Progenitor cell of endocrine pancreas (in vitro differentiated cells): ENCODE results near the gene RCE1. TPM values are rescaled to one million over a fixed set of nuclear protein-coding genes. Genes with fewer than 3 reads are reported as not detected.
A peak's percentile ranks its signal among the peaks of the same experiment; 100 is the strongest.

Source experiments
- DNase-seq: peaks from one replicate; pipeline ENCODE4 v3.0.0; 2021; ENCODE audit warnings: low spot score; ENCODE audit not compliant: unreplicated experiment
- H3K27ac Mint-ChIP-seq: 2 replicates; pipeline ENCODE4 v1.8.0; 2021; ENCODE audit warnings: mild to moderate bottlenecking, moderate library complexity, mixed read lengths
- H3K27me3 Mint-ChIP-seq: 2 replicates; pipeline ENCODE4 v1.8.0; 2021; ENCODE audit warnings: mixed read lengths
- H3K36me3 Mint-ChIP-seq: 2 replicates; pipeline ENCODE4 v1.8.0; 2022; ENCODE audit warnings: mixed read lengths; ENCODE audit not compliant: insufficient read depth
- H3K4me1 Mint-ChIP-seq: 2 replicates; pipeline ENCODE4 v1.8.0; 2021; ENCODE audit warnings: low read depth, mixed read lengths
- H3K4me3 Mint-ChIP-seq: 2 replicates; pipeline ENCODE4 v1.8.0; 2021; ENCODE audit warnings: low read depth, mild to moderate bottlenecking, moderate library complexity, mixed read lengths
- H3K9me3 Mint-ChIP-seq: 2 replicates; pipeline ENCODE4 v1.8.0; 2021; ENCODE audit warnings: low read depth, mixed read lengths
- total RNA-seq: library from RNA; stranded (reverse); gene quantifications from 2 replicates; pipeline ENCODE4 v1.2.1, GENCODE V29; 2021
- TF ChIP-seq, protein P1 (sequence below): fragments of 200-600 bp; sonication (generic); IDR thresholded peaks from one replicate; pipeline ENCODE4 v1.5.0; 2021; ENCODE audit warnings: antibody characterized with exemption, mild to moderate bottlenecking; ENCODE audit not compliant: unreplicated experiment

The RCE1 gene
- total RNA-seq, 1 donor from 2014 or later = 33.3 TPM

DNA sequence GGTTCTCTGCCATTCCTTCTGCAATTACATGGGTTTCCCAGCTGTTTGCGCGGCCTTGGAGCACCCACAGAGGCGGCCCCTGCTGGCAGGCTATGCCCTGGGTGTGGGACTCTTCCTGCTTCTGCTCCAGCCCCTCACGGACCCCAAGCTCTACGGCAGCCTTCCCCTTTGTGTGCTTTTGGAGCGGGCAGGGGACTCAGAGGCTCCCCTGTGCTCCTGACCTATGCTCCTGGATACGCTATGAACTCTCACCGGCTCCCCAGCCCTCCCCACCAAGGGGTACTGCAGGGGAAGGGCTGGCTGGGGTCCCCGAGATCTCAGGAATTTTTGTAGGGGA is 2.6 kb downstream of the RCE1 start:
- peak overlapping the region; percentile 31 for H3K4me3 Mint-ChIP-seq
- TF ChIP-seq, protein P1, sequence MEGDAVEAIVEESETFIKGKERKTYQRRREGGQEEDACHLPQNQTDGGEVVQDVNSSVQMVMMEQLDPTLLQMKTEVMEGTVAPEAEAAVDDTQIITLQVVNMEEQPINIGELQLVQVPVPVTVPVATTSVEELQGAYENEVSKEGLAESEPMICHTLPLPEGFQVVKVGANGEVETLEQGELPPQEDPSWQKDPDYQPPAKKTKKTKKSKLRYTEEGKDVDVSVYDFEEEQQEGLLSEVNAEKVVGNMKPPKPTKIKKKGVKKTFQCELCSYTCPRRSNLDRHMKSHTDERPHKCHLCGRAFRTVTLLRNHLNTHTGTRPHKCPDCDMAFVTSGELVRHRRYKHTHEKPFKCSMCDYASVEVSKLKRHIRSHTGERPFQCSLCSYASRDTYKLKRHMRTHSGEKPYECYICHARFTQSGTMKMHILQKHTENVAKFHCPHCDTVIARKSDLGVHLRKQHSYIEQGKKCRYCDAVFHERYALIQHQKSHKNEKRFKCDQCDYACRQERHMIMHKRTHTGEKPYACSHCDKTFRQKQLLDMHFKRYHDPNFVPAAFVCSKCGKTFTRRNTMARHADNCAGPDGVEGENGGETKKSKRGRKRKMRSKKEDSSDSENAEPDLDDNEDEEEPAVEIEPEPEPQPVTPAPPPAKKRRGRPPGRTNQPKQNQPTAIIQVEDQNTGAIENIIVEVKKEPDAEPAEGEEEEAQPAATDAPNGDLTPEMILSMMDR = no peak
- H3K27ac Mint-ChIP-seq = no peak overlapping the region

DNA sequence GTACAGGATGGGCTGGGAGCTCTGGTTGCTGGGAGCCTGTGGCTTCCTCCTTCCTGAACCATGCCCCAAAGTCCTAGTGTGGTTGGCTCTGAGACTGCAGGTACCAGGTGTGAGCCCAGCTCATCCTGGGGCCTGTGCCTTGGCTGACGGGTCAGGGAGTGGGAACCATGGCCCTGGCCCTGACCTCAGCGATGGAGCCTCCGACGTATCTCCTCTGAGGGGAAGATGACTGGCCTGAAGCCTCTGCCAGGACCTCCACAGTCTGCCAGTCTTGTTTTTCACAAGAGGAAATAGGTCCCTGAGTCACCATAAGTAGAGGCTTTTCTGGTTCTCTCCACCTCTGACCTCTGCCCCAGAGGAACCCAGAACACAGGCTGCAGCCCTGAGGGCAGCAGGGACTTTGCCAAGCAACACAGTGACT is 3.4 kb downstream of the RCE1 start:
- no peaks in the 10 kb centered on the region for H3K27me3 Mint-ChIP-seq
- TF ChIP-seq, protein P1 = no peak
- no peak overlapping the region for H3K4me3 Mint-ChIP-seq
- H3K4me1 Mint-ChIP-seq = peaks cover 15% of the 10 kb centered on the region
- DNase-seq = no peak
- no peaks in the 10 kb centered on the region for H3K9me3 Mint-ChIP-seq
- H3K27ac Mint-ChIP-seq = no peak overlapping the region
- peaks cover 2% of the 10 kb centered on the region for H3K36me3 Mint-ChIP-seq

More for the DNA sequence above, 2.6 kb downstream of the RCE1 start:
- DNase-seq = no peak
- H3K4me1 Mint-ChIP-seq = peaks cover 15% of the 10 kb centered on the region
- peaks cover 2% of the 10 kb centered on the region for H3K36me3 Mint-ChIP-seq
- H3K27me3 Mint-ChIP-seq = no peaks in the 10 kb centered on the region
- no peaks in the 10 kb centered on the region for H3K9me3 Mint-ChIP-seq

DNA sequence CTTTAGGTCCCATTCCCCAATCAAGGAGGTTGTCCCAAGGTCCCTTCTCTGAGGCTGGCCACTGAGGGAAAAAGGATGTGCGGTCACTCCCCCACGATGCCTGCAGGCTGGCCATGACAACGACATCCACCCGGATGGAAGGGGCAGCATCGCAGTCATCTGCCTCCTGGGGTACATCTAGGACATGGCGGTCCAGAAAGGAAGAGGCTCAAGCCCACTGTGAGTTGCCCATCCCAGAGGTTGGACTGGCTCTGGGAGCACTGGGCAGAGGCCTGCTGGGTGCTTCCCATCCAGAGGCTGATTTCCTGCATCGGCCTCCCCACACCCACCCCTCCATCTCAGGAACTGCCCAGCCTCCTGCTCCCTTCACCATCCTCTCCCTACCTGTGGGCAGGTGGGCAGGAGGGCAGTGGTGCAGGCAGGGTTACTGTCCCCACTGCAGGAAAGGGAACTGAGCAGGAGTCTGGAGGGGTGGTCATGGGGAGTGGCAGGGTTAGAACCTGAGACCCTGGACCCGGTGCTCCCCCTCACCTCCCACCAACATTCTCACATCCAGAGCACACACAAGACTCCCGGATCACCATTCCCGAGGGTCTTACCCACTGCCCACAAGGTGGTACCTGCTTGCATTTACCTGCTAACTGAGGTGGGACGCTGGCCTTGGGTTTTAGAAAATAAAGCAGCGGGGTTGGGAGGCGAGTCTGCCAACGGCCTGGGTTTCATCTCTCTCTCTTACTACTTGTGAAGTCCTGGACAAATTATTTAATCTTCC is 4.4 kb downstream of the RCE1 start:
- H3K4me3 Mint-ChIP-seq = no peak overlapping the region
- TF ChIP-seq, protein P1 = no peak
- DNase-seq = no peak
- H3K4me1 Mint-ChIP-seq = peaks cover 6% of the 10 kb centered on the region
- H3K9me3 Mint-ChIP-seq = no peaks in the 10 kb centered on the region
- H3K36me3 Mint-ChIP-seq = peaks cover 2% of the 10 kb centered on the region
- no peak overlapping the region for H3K27ac Mint-ChIP-seq
- no peaks in the 10 kb centered on the region for H3K27me3 Mint-ChIP-seq

DNA sequence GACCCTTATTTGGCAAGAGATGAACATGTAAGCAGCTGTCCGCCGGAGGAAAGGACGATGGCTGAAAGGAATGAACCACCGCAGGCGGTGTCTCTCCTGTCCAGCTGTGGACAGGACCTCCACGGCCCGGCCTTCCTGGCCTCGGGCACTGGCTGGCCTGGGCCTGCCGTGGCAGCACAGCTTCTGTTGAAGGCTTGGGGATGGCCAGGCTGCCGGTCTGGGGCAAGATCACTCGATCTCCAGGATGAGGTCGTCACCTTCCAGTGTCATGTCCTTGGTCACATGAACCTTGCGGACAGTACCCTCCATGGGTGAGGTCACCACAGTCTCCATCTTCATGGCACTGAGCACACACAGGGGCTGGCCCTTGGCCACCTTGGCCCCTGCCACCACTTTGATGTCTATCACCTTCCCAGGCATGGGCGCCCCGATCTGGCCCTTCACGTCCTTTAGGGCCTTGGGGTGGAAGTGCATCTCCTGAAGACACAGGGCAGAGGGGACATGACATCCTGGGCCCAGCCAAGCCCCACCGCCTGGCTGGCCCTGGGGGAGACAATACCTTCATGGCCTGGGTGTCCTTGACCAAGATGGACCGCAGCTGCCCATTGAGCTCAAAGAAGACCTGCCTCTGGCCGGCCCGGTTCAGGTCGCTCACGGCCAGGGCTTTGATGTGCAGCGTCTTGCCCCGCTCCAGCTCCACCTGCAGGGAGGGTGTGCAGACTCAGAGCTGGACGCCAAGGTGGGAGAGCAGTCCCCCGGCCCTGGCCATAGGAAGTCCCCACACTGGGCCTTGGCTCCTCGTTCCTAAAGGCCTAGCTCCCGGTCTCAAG is 5.6 kb downstream of the RCE1 start:
- TF ChIP-seq, protein P1 = no peak
- DNase-seq = no peak
- Mint-ChIP-seq H3K9me3 (no peaks in the 10 kb centered on the region), H3K27me3 (no peaks in the 10 kb centered on the region), H3K36me3 (peaks cover 2% of the 10 kb centered on the region), H3K4me3 (no peak overlapping the region), H3K4me1 (peaks cover 5% of the 10 kb centered on the region), H3K27ac (no peak overlapping the region)

DNA sequence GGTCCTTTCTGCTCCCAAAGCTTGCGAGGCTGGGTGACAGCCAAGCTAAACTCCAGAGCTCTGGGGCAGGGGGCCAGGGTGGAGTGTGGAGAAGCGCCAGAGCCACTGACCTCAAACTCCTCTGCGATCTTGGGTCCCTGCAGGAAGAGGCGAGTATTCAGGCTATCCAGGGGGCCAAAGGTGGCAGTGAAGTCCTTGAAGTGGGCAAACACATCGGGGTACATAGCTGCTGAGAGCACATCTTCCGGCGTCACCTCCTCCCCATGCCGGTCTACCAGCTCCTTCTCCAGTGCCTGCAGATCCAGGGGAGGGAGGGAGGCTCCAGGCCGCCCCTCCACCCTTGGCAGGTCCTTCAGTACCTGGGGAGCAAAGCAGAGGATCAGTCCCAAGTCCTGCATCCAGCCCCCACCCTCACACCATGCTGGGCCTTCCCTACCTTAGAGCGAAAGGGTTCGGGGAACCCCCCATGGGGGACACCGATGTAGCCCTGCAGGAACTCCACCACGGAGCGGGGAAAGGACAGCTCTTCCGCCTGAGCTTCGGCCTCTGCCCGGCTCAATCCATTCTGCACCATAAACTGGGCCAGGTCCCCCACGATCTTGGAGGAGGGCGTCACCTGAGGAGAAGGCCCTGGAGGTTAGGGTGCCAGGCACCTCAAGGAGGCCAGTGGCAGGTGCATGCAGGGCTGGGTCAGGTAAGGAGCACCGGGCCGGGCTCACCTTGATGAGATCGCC is 6.4 kb downstream of the RCE1 start:
- no peak for DNase-seq
- Mint-ChIP-seq H3K27me3 (no peaks in the 10 kb centered on the region), H3K27ac (no peak overlapping the region), H3K36me3 (peaks cover 2% of the 10 kb centered on the region), H3K4me1 (no peaks in the 10 kb centered on the region), H3K4me3 (no peak overlapping the region), H3K9me3 (no peaks in the 10 kb centered on the region)
- TF ChIP-seq, protein P1 = no peak
